ENCODE measurements around the gene KRTAP3-1.
"Not testable (repeated sequence)": the region's sequence is repeated elsewhere in the genome, so short reads cannot be mapped to it uniquely, and the experiment has no call there.

KRTAP3-1 gene

GRCh38 chr17:41008811-41009210 lies at the start of gene KRTAP3-1:
TSS of gene KRTAP3-1 (minus strand) at chr17:41009128. CDS start at chr17:41009074, 54 bp downstream.
- no peak for DNase-seq (ENCODE audit: low read depth)

- DNase-seq (ENCODE audit: low read depth): no peak
Measured at GRCh38 chr17:41057547-41057946, 48.6 kb upstream of the KRTAP3-1 start.

GRCh38 chr17:41055130-41055529 lies 46.2 kb upstream of the KRTAP3-1 start, which contains the start of gene KRTAP2-2:
TSS of gene KRTAP2-2 (minus strand) at chr17:41055230. CDS start at chr17:41055211, 19 bp downstream.
- not testable (repeated sequence) for DNase-seq (ENCODE audit: low read depth)

- DNase-seq (ENCODE audit: low read depth): not testable (repeated sequence)
Measured at GRCh38 chr17:41054556-41054955, 45.6 kb upstream of the KRTAP3-1 start.

- DNase-seq (ENCODE audit: low read depth): no peak
Measured at GRCh38 chr17:41054025-41054424, 45.1 kb upstream of the KRTAP3-1 start.

DNA sequence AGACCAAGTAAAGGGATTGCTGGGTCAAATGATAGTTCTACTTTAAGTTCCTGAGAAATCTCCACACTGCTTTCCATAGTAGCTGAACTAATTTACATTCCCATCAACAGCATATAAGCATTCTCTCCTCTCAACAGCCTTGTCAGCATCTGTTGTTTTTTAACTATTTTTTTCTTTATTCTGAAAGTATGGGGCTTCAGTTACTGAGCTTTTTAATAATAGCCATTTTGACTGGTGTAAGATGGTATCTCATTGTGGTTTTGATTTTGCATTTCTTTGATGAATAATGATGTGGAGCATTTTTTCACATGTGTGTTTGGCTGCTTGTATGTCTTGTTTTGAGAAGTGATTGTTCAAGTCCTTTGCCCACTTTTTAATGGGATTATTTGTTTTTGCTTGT lies 43.6 kb upstream of the KRTAP3-1 start:
- peak; percentile 58 for DNase-seq (ENCODE audit: low read depth)

GRCh38 chr17:41049110-41049509 lies 40.2 kb upstream of the KRTAP3-1 start:
- DNase-seq (ENCODE audit: low read depth): peak; percentile 36

- DNase-seq (ENCODE audit: low read depth): no peak
Measured at GRCh38 chr17:41048441-41048840, 39.5 kb upstream of the KRTAP3-1 start.

DNA sequence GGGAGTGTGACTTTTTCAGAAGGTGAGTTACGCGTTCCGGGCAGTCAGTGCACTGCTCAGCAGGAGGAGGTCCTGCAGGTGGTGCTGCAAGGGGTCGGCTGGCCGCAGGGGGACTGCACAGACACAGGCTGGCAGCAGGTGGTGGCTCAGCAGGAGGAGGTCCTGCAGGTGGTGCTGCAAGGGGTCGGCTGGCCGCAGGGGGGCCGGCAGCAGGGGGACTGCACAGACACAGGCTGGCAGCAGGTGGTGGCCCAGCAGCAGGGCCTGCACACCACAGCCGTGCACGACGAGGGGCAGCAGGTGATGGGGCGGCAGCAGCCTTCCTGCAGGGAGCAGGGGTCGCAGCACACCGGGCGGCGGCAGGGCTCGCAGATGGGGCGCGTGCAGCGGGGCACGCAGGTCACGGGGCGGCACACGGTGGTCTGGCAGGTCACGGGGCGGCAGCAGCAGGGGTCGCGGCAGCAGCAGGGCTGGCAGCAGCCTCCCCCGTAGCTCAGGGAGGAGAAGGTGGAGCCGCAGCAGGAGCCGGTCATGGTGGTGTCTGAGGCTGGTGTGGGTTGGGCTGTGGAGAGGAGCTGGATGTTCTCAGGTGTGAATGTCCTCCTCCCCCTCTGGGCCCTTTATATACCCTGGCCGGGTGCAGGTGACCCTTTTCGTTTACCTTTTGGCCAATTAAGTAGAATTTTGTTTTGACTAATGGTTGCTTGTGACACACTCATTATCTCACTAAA lies 38.0 kb upstream of the KRTAP3-1 start, which contains the start of gene KRTAP2-1:
Gene KRTAP2-1 (minus strand): TSS at position 582 of the 731 bp plus-strand sequence. CDS start 49 bp downstream, at position 533.
- not testable (repeated sequence) for DNase-seq (ENCODE audit: low read depth)

GRCh38 chr17:41042953-41043352 lies 34.0 kb upstream of the KRTAP3-1 start:
- no peak for DNase-seq (ENCODE audit: low read depth)

- DNase-seq (ENCODE audit: low read depth): not testable (repeated sequence)
Measured at GRCh38 chr17:41040783-41041571, 32.0 kb upstream of the KRTAP3-1 start, which contains the start of gene KRTAP1-1. TSS of gene KRTAP1-1 (minus strand) at chr17:41041450. CDS start at chr17:41041397, 53 bp downstream.

DNA sequence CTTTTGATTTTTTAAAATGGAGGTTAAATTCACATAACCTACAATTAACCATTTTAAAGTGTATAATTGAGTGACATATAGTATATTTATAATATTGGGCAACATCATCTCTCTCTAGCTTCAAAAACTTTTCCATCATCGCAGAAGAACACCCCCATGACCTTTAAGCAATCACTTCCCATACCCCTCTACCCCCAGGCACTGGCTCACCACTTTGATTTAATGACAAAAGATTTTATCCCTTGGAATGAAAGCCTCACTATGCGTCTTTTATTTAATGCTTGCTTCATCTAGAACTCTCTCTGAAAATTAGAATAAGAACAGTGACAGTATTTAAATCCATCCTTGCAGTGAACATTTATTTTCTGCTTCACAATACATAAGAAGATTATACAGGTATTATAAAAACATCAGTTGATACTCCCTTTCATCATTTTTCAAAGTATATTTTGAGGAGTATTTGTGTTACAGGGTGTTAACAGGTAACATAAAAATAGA lies 29.0 kb upstream of the KRTAP3-1 start:
- DNase-seq (ENCODE audit: low read depth): no peak

DNA sequence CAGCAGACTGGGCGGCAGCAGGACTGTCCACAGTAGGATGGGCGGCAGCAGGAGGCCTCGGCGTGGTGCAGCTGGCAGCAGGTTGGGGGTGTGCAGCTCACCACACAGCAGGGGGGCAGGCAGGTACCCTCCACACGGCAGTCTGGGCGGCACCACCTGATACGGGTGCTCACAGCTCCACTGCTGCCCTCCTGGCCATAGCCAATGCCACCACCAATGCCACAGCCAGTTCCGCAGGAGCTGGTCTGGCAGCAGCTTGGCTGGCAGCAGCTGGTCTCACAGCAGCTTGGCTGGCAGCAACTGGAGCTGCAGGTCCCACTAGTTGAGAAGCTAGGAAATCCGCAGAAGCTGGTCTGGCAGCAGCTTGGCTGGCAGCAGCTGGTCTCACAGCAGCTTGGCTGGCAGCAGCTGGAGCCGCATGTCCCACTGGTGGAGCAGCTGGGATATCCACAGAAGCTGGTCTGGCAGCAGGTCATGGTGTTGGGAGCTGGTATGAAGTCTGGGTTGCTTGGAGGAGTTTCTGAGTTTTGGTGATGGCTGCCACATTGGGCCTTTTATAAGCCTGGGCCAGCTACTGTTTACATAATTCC lies 25.5 kb upstream of the KRTAP3-1 start, which contains the start of gene KRTAP1-3:
Gene KRTAP1-3 (minus strand): TSS at position 529 of the 590 bp plus-strand sequence. CDS start 53 bp downstream, at position 476.
- DNase-seq (ENCODE audit: low read depth): not testable (repeated sequence)

GRCh38 chr17:41029633-41030245 lies 20.8 kb upstream of the KRTAP3-1 start, which contains the start of gene KRTAP1-4:
TSS of gene KRTAP1-4 (minus strand) at chr17:41030195. CDS start at chr17:41030078, 117 bp downstream.
- DNase-seq (ENCODE audit: low read depth): no peak

DNA sequence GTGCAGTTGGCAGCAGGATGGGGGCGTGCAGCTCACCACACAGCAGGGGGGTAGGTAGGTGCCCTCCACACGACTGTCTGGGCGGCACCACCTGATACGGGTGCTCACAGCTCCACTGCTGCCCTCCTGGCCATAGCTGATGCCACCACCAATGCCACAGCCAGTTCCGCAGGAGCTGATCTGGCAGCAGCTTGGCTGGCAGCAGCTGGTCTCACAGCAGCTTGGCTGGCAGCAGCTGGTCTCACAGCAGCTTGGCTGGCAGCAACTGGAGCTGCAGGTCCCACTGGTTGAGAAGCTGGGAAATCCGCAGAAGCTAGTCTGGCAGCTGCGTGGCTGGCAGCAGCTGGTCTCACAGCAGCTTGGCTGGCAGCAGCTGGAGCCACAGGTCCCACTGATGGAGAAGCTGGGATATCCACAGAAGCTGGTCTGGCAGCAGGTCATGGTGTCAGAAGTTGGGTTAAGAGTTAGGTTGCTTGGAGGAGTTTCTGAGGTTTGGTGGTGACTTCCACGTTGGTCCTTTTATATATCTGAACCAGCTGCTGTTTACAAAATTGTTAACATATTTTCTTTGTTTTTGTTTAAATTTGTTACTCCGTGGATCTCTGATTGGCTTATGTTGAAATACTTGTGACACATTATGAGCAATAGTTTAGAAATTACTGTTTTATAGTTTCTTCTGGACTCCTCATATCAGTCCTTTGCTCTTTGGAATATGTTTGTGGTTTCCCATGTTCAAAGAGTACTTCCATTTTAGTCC lies 18.0 kb upstream of the KRTAP3-1 start, which contains the start of gene KRTAP1-5:
Gene KRTAP1-5 (minus strand): TSS at position 494 of the 757 bp plus-strand sequence. CDS start 53 bp downstream, at position 441.
- peak; percentile 82 for DNase-seq (ENCODE audit: low read depth)

- peak; percentile 21 for DNase-seq (ENCODE audit: low read depth)
Measured at GRCh38 chr17:41024697-41025096, 15.8 kb upstream of the KRTAP3-1 start.

DNA sequence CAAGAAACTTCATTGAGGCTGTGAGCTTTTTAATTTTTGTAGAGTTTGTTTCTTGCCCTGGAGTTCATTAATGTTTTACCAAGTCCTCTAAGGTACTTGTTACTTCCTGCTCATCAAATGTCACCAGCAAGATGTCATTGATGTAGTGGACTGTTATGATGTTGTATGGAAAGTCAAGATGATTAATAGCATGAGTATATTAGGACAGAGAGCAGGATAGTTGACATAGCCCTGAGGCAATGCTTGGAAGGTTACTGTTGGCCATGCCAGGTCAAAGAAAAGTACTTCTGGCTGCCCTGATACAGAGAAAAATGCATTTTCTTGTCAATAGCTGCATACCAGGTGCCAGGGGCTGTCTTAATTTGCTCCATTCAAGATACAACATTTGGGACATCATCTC lies 11.4 kb upstream of the KRTAP3-1 start:
- DNase-seq (ENCODE audit: low read depth): no peak

GRCh38 chr17:41019415-41019814 lies 10.5 kb upstream of the KRTAP3-1 start:
- DNase-seq (ENCODE audit: low read depth): no peak

GRCh38 chr17:41018541-41018940 lies 9.6 kb upstream of the KRTAP3-1 start:
- no peak for DNase-seq (ENCODE audit: low read depth)

DNA sequence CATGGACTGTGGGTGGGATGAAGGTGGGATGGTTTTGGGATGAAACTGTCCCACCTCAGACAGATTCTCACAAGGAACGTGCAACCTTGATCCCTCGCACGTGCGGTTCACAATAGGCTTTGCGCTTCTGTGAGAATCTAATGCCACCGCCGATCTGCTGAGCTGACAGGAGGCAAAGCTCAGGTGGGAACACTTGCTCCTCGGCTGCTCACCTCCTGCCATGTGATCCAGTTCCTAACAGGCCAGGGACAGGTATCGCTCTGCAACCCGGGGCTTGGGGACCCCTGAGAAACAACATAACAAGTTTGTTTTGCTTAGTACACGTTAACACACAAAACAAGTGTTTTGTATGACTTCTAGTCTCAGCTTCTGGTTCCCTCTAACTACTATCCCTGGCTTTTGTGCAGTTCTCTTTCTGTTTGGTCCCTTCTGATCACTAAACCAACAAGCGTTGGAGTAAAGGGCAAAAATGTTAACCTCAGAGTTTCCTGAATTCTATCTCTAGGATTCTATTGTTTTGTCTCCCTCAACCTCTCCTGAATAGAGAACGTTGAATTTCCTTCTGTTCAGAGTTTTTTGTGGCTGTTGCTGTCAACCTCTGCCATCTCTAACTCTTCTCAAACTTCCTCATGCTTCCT lies 7.8 kb upstream of the KRTAP3-1 start:
- DNase-seq (ENCODE audit: low read depth): no peak

Measured in amniotic epithelial cell (primary cell).